ENCODE results near the gene SBF2.
"Not testable (repeated sequence)": the region's sequence is repeated elsewhere in the genome, so short reads cannot be mapped to it uniquely, and the experiment has no call there.

Gene SBF2

DNA sequence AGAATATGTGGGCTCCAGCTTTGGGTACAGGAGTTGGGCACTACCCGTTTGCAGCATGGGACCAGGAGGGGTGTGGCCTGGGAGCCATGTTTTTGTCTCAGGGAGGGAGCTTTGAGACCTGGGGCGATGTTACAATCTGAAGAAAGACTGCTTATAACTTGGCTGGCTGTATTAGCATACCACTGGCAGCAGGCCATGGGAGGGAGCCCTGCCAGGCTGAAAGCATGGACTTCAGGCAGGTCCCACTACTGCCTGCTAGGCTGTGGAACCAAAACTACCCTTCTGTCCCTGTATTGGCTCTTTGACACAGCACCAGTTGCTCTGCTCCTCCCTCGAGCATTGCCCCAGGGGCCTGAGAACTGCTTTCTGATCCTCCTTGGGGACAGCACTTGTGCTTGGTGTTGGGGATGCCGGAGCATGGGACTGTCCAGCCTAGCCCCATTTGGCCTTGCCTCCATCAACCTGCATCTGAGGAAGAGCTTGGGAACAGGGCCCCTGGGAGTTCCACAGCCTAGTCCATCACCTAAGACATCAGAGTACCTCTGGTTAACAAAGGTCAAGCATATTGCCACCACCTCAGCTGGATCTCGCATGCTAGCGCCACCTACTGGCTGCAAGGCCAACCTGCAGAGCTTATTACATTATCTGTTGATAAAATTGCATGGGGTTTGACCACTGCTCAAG, 217.4 kb downstream of the SBF2 start:
- in situ Hi-C loops (cut with MboI; ENCODE audit: low sequenced_read_pairs): no loop called here

- in situ Hi-C loops (cut with MboI; ENCODE audit: low sequenced_read_pairs): no loop called here
Observed at GRCh38 chr11:10075141-10075540, 218.9 kb downstream of the SBF2 start.

DNA sequence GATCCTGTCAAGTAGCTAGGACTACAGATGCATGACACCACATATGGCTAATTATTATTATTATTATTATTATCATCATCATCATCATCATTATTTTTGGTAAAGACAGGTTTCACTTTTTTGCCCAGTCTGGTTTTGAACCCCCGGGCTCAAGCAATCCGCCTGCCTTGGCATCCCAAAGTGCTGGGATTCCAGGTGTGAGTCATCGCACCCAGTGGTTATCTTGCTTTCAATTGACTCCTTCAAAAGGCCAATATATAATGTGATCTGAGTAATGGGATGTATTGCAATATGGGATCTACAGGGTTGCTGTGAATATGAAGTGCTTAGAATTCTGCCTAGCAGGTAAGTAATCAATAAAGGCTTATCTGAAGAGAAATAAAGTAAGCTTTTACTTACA, 221.2 kb downstream of the SBF2 start:
- in situ Hi-C loops (cut with MboI; ENCODE audit: low sequenced_read_pairs): no loop called here

GRCh38 chr11:10072142-10072541, 221.9 kb downstream of the SBF2 start:
- in situ Hi-C loops (cut with MboI; ENCODE audit: low sequenced_read_pairs): no loop called here

DNA sequence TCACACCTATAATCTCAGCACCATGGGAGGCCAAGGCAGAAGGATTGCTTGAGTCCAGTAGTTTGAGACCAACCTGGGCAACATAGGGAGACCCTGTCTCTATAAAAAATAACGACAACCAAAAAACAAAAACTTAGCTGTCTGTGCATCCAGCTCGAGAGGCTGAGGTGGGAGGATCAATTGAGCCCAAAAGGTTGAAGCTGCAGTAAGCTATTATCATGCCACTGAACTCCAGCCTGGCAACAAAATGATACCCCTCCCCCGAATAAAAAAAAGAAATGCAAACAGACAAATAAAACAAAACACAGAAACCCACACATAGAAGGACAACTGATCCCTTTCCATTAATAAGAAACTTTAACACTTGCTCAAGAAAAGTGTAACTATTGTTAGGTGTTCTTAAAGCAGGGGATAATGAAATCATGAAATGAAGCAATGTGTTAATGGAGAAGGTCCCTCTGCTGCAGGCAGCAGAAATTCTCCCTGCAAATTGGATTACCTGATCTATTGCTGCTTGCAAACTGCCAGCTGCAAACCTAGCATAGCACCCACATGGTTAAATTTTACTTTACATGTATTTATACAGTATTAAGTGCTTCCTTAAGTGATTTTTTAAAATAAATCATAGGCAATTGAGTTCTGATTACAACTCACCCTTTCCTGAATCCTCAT, 226.3 kb downstream of the SBF2 start:
- in situ Hi-C loops (cut with MboI; ENCODE audit: low sequenced_read_pairs): no loop called here

DNA sequence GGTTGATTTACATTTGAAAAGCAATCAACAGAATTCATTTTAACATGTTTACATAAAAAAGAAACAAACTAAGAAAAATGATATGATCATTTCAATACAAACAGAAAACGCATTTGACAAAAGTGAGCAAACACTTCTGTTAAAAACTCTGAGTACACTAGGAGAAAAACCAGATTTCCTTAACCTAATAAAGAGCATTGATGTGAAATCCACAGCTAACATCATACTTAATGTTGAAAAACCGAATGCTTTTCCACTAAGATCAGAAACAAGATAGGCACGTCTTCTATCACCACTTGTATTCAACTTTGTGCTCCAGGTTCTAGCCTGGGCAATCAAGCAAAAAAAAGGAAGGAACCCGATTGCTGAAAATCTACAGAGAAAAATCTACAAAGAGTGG, 227.6 kb downstream of the SBF2 start:
- in situ Hi-C loops (cut with MboI; ENCODE audit: low sequenced_read_pairs): no loop called here

DNA sequence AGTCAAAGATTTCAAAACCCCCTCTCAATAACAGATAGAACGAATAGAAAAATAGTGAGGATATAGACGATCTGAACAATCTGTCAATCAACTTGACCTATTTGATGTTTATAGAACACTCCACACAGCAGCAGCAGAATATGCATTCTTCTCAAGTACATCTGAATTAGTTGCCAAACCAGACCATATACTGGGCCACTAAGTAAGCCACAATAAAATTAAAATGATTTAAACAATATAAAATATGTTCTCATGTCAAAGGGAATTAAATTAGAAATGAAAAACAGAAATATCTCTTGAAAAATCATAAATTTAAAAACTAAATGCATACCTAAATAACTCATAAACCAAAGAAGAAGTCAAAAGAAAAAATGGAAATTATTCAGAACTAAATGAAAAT, 229.2 kb downstream of the SBF2 start:
- in situ Hi-C loops (cut with MboI; ENCODE audit: low sequenced_read_pairs): no loop called here

DNA sequence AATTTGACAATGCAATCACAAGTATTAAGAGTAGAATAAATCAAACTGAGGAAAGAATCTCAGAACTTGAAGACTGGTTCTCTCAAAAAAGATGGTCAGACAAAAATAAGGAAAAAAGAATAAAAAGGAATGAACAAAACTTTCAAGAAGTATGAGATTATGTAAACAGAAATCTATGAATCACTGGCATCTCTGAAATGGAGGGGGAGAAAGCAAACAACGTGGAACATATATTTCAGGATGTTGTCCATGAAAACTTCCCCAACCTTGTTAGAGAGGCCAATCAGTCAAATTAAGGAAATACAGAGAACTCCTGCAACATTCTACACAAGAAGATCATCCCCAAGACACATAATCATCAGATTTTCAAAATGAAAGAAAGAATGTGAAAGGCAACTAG, 235.7 kb downstream of the SBF2 start:
- in situ Hi-C loops (cut with MboI; ENCODE audit: low sequenced_read_pairs): no loop called here

DNA sequence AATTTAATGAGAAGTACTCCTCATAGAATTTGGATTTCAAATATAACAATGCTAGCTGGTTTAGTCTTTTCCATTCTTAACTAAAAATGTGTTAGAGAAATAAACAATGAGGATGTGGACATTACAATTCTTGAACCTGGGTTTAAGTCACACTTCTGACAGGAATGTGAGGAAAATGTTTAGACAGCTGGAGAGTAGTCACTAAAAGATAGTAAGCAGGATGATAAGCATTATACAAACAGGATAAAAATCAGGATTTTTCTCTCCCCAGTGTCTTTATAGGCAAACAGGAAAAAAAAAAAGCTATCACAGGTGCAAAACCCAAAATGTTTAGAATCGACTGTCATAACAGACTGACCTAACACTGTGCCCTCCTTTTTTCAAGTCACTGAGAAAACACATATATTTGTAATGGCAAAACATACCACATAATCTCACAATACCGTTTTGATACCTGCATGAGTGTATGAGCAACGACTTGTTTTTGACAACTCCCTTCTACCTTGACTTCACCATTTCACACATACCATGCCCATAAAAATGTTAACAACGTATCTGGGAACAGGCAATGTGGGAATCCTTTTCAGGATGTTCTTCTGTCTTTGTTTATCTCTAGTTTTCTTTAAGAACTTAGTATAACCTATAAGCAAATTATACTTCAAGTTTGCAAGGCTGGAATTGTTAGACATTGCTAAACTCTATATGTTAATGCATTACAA, 242.0 kb downstream of the SBF2 start:
- in situ Hi-C loops (cut with MboI; ENCODE audit: low sequenced_read_pairs): no loop called here

- in situ Hi-C loops (cut with MboI; ENCODE audit: low sequenced_read_pairs): no loop called here
Observed at GRCh38 chr11:10050561-10050960, 243.5 kb downstream of the SBF2 start.

- in situ Hi-C loops (cut with MboI; ENCODE audit: low sequenced_read_pairs): no loop called here
Observed at GRCh38 chr11:10049756-10050155, 244.3 kb downstream of the SBF2 start.

DNA sequence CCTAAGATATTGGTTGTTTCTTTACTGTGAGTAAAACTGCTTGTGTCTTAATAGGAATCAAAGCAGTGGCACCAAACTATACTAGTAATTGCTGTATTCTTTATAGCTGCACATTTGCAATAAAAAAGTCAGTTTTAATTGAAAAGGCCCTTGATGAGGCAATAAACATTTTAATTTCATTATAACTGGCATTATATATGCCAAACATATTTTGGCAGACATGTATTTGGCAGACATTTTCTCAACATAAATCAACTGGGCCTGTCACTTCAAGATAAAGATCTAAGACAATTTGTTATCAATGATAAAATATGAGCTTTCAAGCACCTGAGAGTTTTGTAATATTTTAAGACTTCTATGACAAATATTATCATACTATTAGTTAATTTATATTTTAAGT, 245.7 kb downstream of the SBF2 start:
- in situ Hi-C loops (cut with MboI; ENCODE audit: low sequenced_read_pairs): no loop called here

GRCh38 chr11:10044618-10045017, 249.4 kb downstream of the SBF2 start:
- in situ Hi-C loops (cut with MboI; ENCODE audit: low sequenced_read_pairs): no loop called here

DNA sequence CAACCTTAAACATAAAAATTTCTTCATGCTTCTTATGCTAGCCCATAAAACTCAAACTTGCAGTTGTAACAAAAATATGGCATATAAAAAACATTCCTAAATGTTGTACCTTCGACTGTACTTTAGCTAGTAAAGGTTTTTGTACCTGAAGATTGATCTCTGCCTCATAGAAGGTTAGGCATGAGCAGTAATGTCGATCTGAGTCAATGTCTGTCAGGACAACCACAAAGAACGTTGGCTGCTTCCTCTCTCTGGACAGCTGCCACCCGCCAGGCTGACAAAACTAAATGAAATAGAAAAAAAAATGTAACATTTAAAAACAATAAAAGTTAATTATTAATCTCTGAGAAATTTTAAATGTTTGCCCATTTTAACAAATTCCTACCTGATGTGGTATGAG, 251.3 kb downstream of the SBF2 start:
- in situ Hi-C loops (cut with MboI; ENCODE audit: low sequenced_read_pairs): no loop called here

DNA sequence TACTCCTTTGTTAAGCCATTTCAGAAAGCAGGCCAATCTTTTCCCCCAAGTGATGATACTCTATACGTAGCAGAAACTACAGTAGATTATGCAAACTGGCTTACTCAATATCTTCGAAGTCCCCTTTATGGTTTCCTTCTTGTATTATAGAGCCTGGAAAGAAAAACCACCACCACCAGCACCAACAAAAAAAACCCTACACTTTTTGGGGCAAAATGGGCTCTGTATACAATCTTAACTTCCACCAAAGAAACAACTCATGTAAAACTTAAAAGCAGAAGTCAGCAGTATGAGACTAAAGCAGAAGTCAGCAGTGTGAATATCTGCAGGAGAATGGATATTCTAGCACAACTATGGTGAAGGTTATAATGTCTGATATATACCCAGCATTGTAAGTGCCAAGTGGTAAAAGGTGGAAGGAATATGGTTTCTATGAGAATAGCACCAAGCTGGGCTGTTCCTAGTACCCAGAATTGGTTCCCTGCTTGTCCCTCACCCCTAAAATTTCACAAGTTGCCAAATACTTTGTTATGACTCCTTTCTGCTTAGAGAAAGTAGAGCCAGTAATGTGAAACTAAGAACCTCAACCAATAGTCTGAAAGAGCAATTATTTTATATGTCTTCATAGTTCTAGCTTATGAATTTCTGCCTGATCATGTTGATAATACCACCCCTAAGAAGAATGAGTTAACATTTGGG, 252.1 kb downstream of the SBF2 start:
- in situ Hi-C loops (cut with MboI; ENCODE audit: low sequenced_read_pairs): no loop called here

DNA sequence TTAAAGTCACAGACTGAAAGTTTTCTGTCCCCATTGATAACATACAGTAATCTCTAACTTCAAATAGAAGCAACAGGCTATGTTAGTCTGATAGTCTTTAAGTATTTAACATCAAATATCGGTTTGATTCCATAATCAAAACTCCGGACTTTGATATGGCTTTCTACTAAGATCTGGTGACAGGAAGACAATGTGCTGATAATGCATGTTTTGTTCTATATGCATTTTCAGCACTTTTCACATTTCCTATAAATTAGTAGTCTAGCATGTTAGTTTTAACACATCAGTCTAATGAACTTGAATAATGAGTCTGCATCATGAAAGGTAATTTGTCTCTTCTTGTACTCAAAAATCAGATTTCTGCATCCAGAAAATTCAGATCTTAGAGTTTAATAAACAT, 252.7 kb downstream of the SBF2 start:
- in situ Hi-C loops (cut with MboI; ENCODE audit: low sequenced_read_pairs): no loop called here

DNA sequence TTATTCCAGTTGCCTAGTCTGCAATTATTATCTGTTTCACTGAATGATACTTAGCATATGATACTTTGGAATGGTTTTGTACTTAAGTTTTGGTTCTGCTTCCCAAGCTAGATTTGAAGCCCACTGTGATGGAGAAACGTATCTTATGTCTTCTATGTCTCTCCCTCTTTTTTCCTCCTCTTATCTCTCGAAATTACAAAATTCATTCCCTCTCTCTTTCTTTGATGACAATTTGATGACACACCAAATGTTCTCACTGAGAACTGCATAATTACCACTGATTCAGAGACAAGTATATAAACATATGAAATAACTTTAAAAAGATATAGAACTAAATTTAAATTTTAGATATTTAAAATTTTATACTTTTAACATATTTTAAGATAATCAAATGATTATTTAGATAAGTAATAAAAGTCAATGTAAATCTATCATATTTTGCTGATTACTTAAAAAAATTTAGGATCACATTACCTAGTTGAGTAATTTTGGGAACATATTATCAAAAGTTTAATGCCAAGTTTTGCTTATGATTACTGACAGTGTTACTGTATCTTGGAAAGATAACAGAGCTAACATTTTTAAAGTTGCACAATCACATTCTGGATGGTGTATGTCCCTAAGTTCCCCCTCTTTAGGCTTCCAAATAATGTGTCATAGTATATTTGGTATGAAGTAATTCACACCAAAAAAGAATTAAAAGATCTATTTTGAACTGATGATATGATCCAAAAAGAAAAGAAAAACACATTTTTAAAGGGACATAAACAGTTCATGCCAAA, 255.3 kb downstream of the SBF2 start:
- in situ Hi-C loops (cut with MboI; ENCODE audit: low sequenced_read_pairs): no loop called here

- in situ Hi-C loops (cut with MboI; ENCODE audit: low sequenced_read_pairs): not testable (repeated sequence)
Observed at GRCh38 chr11:10035932-10036331, 258.1 kb downstream of the SBF2 start.

GRCh38 chr11:10032935-10033334, 261.1 kb downstream of the SBF2 start:
- in situ Hi-C loops (cut with MboI; ENCODE audit: low sequenced_read_pairs): no loop called here

GRCh38 chr11:10030122-10030490, 263.9 kb downstream of the SBF2 start:
- in situ Hi-C loops (cut with MboI; ENCODE audit: low sequenced_read_pairs): no loop called here
